H9 (cell line): Measurements from ENCODE around the gene TMPRSS6. TPM values are rescaled to one million over a fixed set of nuclear protein-coding genes. Genes with fewer than 3 reads are reported as not detected.

Experiments used
- DNase-seq: peaks from one replicate; pipeline ENCODE4 v3.0.0-alpha.2; 2017
- H2AFZ ChIP-seq: one replicate; pipeline ENCODE4 v1.6.1; 2013; ENCODE audit warnings: mild to moderate bottlenecking, low read length, control low read depth, moderate library complexity
- H2AK5ac ChIP-seq: 2 replicates; pipeline ENCODE4 v1.6.1; 2013; ENCODE audit warnings: low read length, control low read depth, mixed read lengths; ENCODE audit not compliant: insufficient read length
- H2BK120ac ChIP-seq: one replicate; pipeline ENCODE4 v1.6.1; 2013; ENCODE audit warnings: low read depth, mild to moderate bottlenecking, low read length, control low read depth, inconsistent platforms; ENCODE audit not compliant: poor library complexity, severe bottlenecking
- H2BK12ac ChIP-seq: 2 replicates; pipeline ENCODE4 v1.6.1; 2013; ENCODE audit warnings: low read length, control low read depth, mixed read lengths, low read depth; ENCODE audit not compliant: insufficient read length
- H2BK15ac ChIP-seq: 2 replicates; pipeline ENCODE4 v1.6.1; 2013; ENCODE audit warnings: low read depth, low read length, control low read depth
- H2BK20ac ChIP-seq: one replicate; pipeline ENCODE4 v1.6.1; 2013; ENCODE audit warnings: low read depth, mild to moderate bottlenecking, low read length, control low read depth, inconsistent platforms; ENCODE audit not compliant: poor library complexity, severe bottlenecking
- H2BK5ac ChIP-seq: 2 replicates; pipeline ENCODE4 v1.6.1; 2013; ENCODE audit warnings: low read length, control low read depth, mixed read lengths; ENCODE audit not compliant: insufficient read length
- H3K14ac ChIP-seq: 2 replicates; pipeline ENCODE4 v1.6.1; 2013; ENCODE audit warnings: low read length, control low read depth; ENCODE audit not compliant: insufficient read depth
- H3K18ac ChIP-seq: 2 replicates; pipeline ENCODE4 v1.6.1; 2013; ENCODE audit warnings: low read depth, mild to moderate bottlenecking, mixed read lengths, low read length, control low read depth; ENCODE audit not compliant: insufficient read length
- H3K23ac ChIP-seq: 2 replicates; pipeline ENCODE4 v1.6.1; 2013; ENCODE audit warnings: low read length, control low read depth, mixed read lengths, low read depth; ENCODE audit not compliant: insufficient read length
- H3K23me2 ChIP-seq: 2 replicates; pipeline ENCODE4 v1.6.1; 2013; ENCODE audit warnings: low read depth, mild to moderate bottlenecking, mixed read lengths, low read length, control low read depth; ENCODE audit not compliant: insufficient read length, poor library complexity, severe bottlenecking
- H3K27ac ChIP-seq: 2 replicates; pipeline ENCODE4 v1.5.1; 2013; ENCODE audit warnings: low read length, control low read depth, mixed read lengths, low read depth; ENCODE audit not compliant: insufficient read length
- H3K27me3 ChIP-seq: 2 replicates; pipeline ENCODE4 v1.6.1; 2013; ENCODE audit warnings: low read length, control low read depth, inconsistent platforms; ENCODE audit not compliant: insufficient read depth
- H3K4ac ChIP-seq: 2 replicates; pipeline ENCODE4 v1.6.1; 2013; ENCODE audit warnings: low read depth, mild to moderate bottlenecking, control low read depth, inconsistent platforms, low read length, moderate library complexity
- H3K4me1 ChIP-seq: 2 replicates; pipeline ENCODE4 v1.6.1; 2013; ENCODE audit warnings: low read length, control low read depth, inconsistent platforms; ENCODE audit not compliant: insufficient read depth
- H3K4me2 ChIP-seq: 2 replicates; pipeline ENCODE4 v1.6.1; 2013; ENCODE audit warnings: low read length, control low read depth, mixed read lengths; ENCODE audit not compliant: insufficient read length, insufficient read depth
- H3K56ac ChIP-seq: 2 replicates; pipeline ENCODE4 v1.6.1; 2013; ENCODE audit warnings: low read depth, mild to moderate bottlenecking, mixed read lengths, low read length, control low read depth; ENCODE audit not compliant: insufficient read length
- H3K79me1 ChIP-seq: 2 replicates; pipeline ENCODE4 v1.6.1; 2013; ENCODE audit warnings: low read depth, mild to moderate bottlenecking, moderate library complexity, low read length, control low read depth, inconsistent platforms; ENCODE audit not compliant: insufficient read depth, poor library complexity, severe bottlenecking
- H3K79me2 ChIP-seq: 2 replicates; pipeline ENCODE4 v1.6.1; 2013; ENCODE audit warnings: low read length, control low read depth, inconsistent platforms; ENCODE audit not compliant: insufficient read depth
- H3K9ac ChIP-seq: 2 replicates; pipeline ENCODE4 v1.6.1; 2013; ENCODE audit warnings: low read length, control low read depth, mixed read lengths; ENCODE audit not compliant: insufficient read length; ENCODE audit errors: extremely low read depth
- H3K9me3 ChIP-seq: one replicate; pipeline ENCODE4 v1.6.1; 2013; ENCODE audit warnings: low read depth, low read length, inconsistent platforms; ENCODE audit not compliant: control insufficient read depth
- H3T11ph ChIP-seq: one replicate; pipeline ENCODE4 v1.6.1; 2013; ENCODE audit warnings: mild to moderate bottlenecking, low read length, control low read depth, inconsistent platforms
- H4K20me1 ChIP-seq: one replicate; pipeline ENCODE4 v1.6.1; 2013; ENCODE audit not compliant: control insufficient read depth, insufficient read length, insufficient read depth
- H4K5ac ChIP-seq: 2 replicates; pipeline ENCODE4 v1.6.1; 2013; ENCODE audit warnings: low read depth, mild to moderate bottlenecking, mixed read lengths, low read length, control low read depth; ENCODE audit not compliant: insufficient read length
- H4K8ac ChIP-seq: replicated peaks from 2 replicates; pipeline ENCODE4 v1.6.1; 2013; ENCODE audit warnings: low read length, control low read depth, mixed read lengths, low read depth; ENCODE audit not compliant: insufficient read length
- H4K91ac ChIP-seq: 2 replicates; pipeline ENCODE4 v1.6.1; 2013; ENCODE audit warnings: low read depth, mild to moderate bottlenecking, moderate library complexity, mixed read lengths, low read length, control low read depth; ENCODE audit not compliant: insufficient read length
- H3K27ac Mint-ChIP-seq, 3 experiments: 2 replicates in 2 of 3; 3 replicates in 1 of 3; pipeline ENCODE4 v1.8.0; 2020 to 2021; ENCODE audit warnings: mixed read lengths in 3 of 3, mild to moderate bottlenecking in 1 of 3, moderate library complexity in 1 of 3
- H3K27me3 Mint-ChIP-seq: 2 replicates; pipeline ENCODE4 v1.8.0; 2021; ENCODE audit warnings: low read depth, mild to moderate bottlenecking, moderate library complexity, mixed read lengths
- H3K36me3 Mint-ChIP-seq, 3 experiments: 2 replicates in 2 of 3; 3 replicates in 1 of 3; pipeline ENCODE4 v1.8.0; 2020 to 2021; ENCODE audit warnings: low read depth in 3 of 3, mixed read lengths in 3 of 3; ENCODE audit not compliant: insufficient read depth in 1 of 3
- H3K4me1 Mint-ChIP-seq, 2 experiments: 2 replicates each; pipeline ENCODE4 v1.8.0; 2020; ENCODE audit warnings: mixed read lengths in 2 of 2
- H3K4me3 Mint-ChIP-seq, 2 experiments: 2 replicates in 1 of 2; 3 replicates in 1 of 2; pipeline ENCODE4 v1.8.0; 2020 to 2021; ENCODE audit warnings: mild to moderate bottlenecking in 2 of 2, mixed read lengths in 2 of 2, moderate library complexity in 1 of 2
- H3K9me3 Mint-ChIP-seq, 2 experiments: 2 replicates in 1 of 2; 3 replicates in 1 of 2; pipeline ENCODE4 v1.8.0; 2020; ENCODE audit warnings: mild to moderate bottlenecking in 2 of 2, mixed read lengths in 2 of 2, moderate library complexity in 1 of 2
- CTCF ChIP-seq: fragments of 200-600 bp; sonication (generic); conservative IDR thresholded peaks from 3 replicates; pipeline ENCODE4 v1.8.0; 2021; ENCODE audit warnings: antibody characterized with exemption, mild to moderate bottlenecking
- WGBS: extraction: QIAGEN DNeasy Blood & Tissue Kit; methylation state at CpG from one replicate; pipeline ENCODE4 v1.1.7; 2013; ENCODE audit warnings: missing lambda C conversion rate, low lambda C conversion rate, mixed read lengths; ENCODE audit not compliant: insufficient read length; ENCODE audit errors: extremely low coverage; 5-methylcytosine and 5-hydroxymethylcytosine counted together
- total RNA-seq: library from RNA; stranded (reverse); gene quantifications from 2 replicates; pipeline ENCODE4 v1.2.1, GENCODE V29; 2021

The TMPRSS6 gene
- total RNA-seq, 1 experiment from 2014 or later = not detected

GRCh38 chr22:37061611-37062375 lies 47.7 kb downstream of the TMPRSS6 start:
- no peak overlapping the region for H2BK12ac ChIP-seq
- no peaks in the 10 kb centered on the region for H3K9me3 ChIP-seq
- H3K27me3 Mint-ChIP-seq = peaks cover 28% of the 10 kb centered on the region
- no peak overlapping the region for H3K9ac ChIP-seq
- H2BK20ac ChIP-seq = no peak overlapping the region
- H3K4me3 Mint-ChIP-seq = no peak overlapping the region
- H4K8ac ChIP-seq = no peak overlapping the region
- H2BK5ac ChIP-seq = no peak overlapping the region
- no peaks in the 10 kb centered on the region for H3K79me2 ChIP-seq
- no peak overlapping the region for H2AK5ac ChIP-seq
- H3K9me3 Mint-ChIP-seq = no peaks in the 10 kb centered on the region; a peak in 1 of 5 replicates
- no peak overlapping the region for H3K27ac Mint-ChIP-seq
- WGBS = no CpG with 5 or more reads among the region's 10 CpGs
- no peak for TF ChIP-seq CTCF
- H2BK15ac ChIP-seq = no peak overlapping the region
- no peak overlapping the region for H4K5ac ChIP-seq
- H3K4me1 Mint-ChIP-seq = peaks cover 9 to 25% of the 10 kb centered on the region in 2 experiments
- no peaks in the 10 kb centered on the region for H3K79me1 ChIP-seq
- H3K27me3 ChIP-seq = peaks cover 3% of the 10 kb centered on the region
- no peak overlapping the region for H2BK120ac ChIP-seq
- no peak overlapping the region for H3T11ph ChIP-seq
- H3K14ac ChIP-seq = no peak overlapping the region
- H3K23ac ChIP-seq = no peak overlapping the region
- no peak overlapping the region for H2AFZ ChIP-seq
- no peak overlapping the region for H3K4ac ChIP-seq
- H4K20me1 ChIP-seq = no peaks in the 10 kb centered on the region
- no peak overlapping the region for H3K56ac ChIP-seq
- no peak overlapping the region for H3K27ac ChIP-seq
- H3K4me2 ChIP-seq = no peak overlapping the region
- peaks cover 5 to 26% (median 18%) of the 10 kb centered on the region in 3 experiments for H3K36me3 Mint-ChIP-seq
- no peak overlapping the region for H3K18ac ChIP-seq
- H3K4me1 ChIP-seq = no peaks in the 10 kb centered on the region; the same call in 1 of the 2 replicates
- H3K23me2 ChIP-seq = no peaks in the 10 kb centered on the region
- no peak overlapping the region for H4K91ac ChIP-seq
- DNase-seq = no peak
